H1 (cell line): Measurements from ENCODE around the gene HSH2D. TPM values are rescaled to one million over a fixed set of nuclear protein-coding genes. Genes with fewer than 3 reads are reported as not detected.

Experiments
- BACH1 ChIP-seq: IDR thresholded peaks from 2 replicates; pipeline ENCODE4 v1.6.1; 2012; ENCODE audit warnings: low read length, improper control_type of control experiment
- TCF12 ChIP-seq: IDR thresholded peaks from 2 replicates; pipeline ENCODE4 v1.6.1; 2011; ENCODE audit warnings: low read depth, mild to moderate bottlenecking, low read length
- polyA plus RNA-seq, 7 experiments: library from polyadenylated mRNA; depleted of rRNA in 3 of 7; stranded (reverse) in 5 of 7; unstranded in 2 of 7; fragments of >200 nt in 5 of 7; fragments of 200-250 nt in 2 of 7; gene quantifications; 1 replicate in 5 of 7; 2 replicates in 1 of 7; 4 replicates in 1 of 7; pipeline versions ENCODE4 v1.2.1 to v1.2.3, GENCODE V29; 2011 to 2013; ENCODE audit warnings: missing spikeins in 2 of 7, mixed read lengths in 2 of 7
- total RNA-seq: library from RNA; stranded (reverse); fragmentation: NEBNext Ultra II Directional; extraction: Animal tissue kit (Norgen Biotek cat#: 25700); gene quantifications from 2 replicates; pipeline ENCODE4 v1.2.1, GENCODE V29; 2021

Gene HSH2D
- total and polyA plus RNA-seq, 2 of the 8 experiments (the other 6 are each of a cell fraction or from before 2014, with no cell fraction given): 0.67 to 1.6 TPM

DNA sequence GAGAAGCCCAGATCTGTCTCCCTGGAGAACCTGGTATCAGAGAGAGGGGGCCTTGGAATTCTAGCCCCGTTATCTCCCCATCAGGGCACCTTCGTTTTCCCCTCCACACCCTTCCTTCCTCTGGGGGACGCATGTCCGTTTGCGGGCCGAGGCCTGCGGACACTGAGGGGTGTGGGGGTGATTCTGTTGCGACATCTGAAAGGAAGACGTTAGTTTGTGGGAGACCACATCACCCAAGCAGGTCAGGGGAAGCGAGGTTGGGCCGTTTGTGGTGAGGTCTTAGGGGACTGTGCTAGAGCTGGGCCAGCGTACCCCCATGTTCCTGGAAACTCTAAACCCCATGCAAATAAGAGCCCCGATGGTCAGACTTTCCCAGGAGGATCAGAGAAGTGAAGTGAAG, 3.7 kb upstream of the HSH2D start (continued):
- no peak for TF ChIP-seq TCF12
- no peak for TF ChIP-seq BACH1
